Lung (tissue), 12 donors: Measurements from ENCODE around the gene ECE1. TPM values are rescaled to one million over a fixed set of nuclear protein-coding genes. Genes with fewer than 3 reads are reported as not detected.

ENCODE experiments used
- ATAC-seq: fragments of 200-7000 bp; cut with Tn5 transposase; one replicate; pipeline ENCODE4 v1.9.1; 2020; ENCODE audit warnings: moderate number of reproducible peaks; ENCODE audit not compliant: insufficient read depth, low FRiP score
- DNase-seq, 3 donors: peaks; one replicate each; pipeline ENCODE4 v3.0.0-alpha.2; 2013 to 2017
- H3K27ac ChIP-seq, 2 donors: one replicate each; pipeline ENCODE4 v1.5.1; 2013; ENCODE audit warnings: mild to moderate bottlenecking in 2 of 2, moderate library complexity in 2 of 2, control low read depth in 1 of 2, inconsistent platforms in 1 of 2, low read depth in 1 of 2, low read length in 1 of 2
- H3K27me3 ChIP-seq, 3 donors: one replicate each; pipeline ENCODE4 v1.5.1; 2013; ENCODE audit warnings: low read length in 2 of 3; ENCODE audit not compliant: control insufficient read depth in 3 of 3, insufficient read depth in 3 of 3
- H3K36me3 ChIP-seq, 4 donors: one replicate each; pipeline ENCODE4 v1.5.1; 2013; ENCODE audit warnings: low read length in 4 of 4, mild to moderate bottlenecking in 1 of 4, moderate library complexity in 1 of 4; ENCODE audit not compliant: control insufficient read depth in 4 of 4, insufficient read depth in 4 of 4
- H3K4me1 ChIP-seq, 5 donors: one replicate each; pipeline ENCODE4 v1.5.1; 2013; ENCODE audit warnings: low read length in 5 of 5, mild to moderate bottlenecking in 2 of 5, moderate library complexity in 1 of 5; ENCODE audit not compliant: control insufficient read depth in 5 of 5, insufficient read depth in 5 of 5
- H3K4me3 ChIP-seq: one replicate; pipeline ENCODE4 v1.5.1; 2013; ENCODE audit warnings: mild to moderate bottlenecking, control low read depth, moderate library complexity
- H3K9ac ChIP-seq, 2 donors: one replicate each; pipeline ENCODE4 v1.5.1; 2013; ENCODE audit warnings: low read length in 2 of 2, control low read depth in 1 of 2; ENCODE audit not compliant: insufficient read depth in 1 of 2
- H3K9me3 ChIP-seq, 4 donors: one replicate each; pipeline ENCODE4 v1.5.1; 2013; ENCODE audit warnings: low read length in 3 of 4, mild to moderate bottlenecking in 1 of 4, moderate library complexity in 1 of 4; ENCODE audit not compliant: control insufficient read depth in 4 of 4, insufficient read depth in 3 of 4
- WGBS, 2 donors: extraction: QIAGEN DNeasy Blood & Tissue Kit; methylation state at CpG; one replicate each; pipeline ENCODE4 v1.1.7; 2013; 5-methylcytosine and 5-hydroxymethylcytosine counted together
- polyA plus RNA-seq, 2 donors: library from polyadenylated mRNA; stranded (reverse); fragments of 200-250 nt; gene quantifications; one replicate each; pipeline ENCODE4 v1.2.1, GENCODE V29; 2013
- total RNA-seq, 2 donors: library from RNA; depleted of rRNA in 1 of 2; stranded (reverse); fragments of >200 nt in 1 of 2; gene quantifications; one replicate each; pipeline ENCODE4 v1.2.1, GENCODE V29; 2014 to 2021
- TF ChIP-seq, protein P1 (sequence below): IDR thresholded peaks from 2 replicates; pipeline ENCODE4 v1.5.1; 2012; ENCODE audit warnings: mild to moderate bottlenecking; ENCODE audit errors: control extremely low read depth, extremely low read depth
- donor health status: control.
- donor health status: control.
- donor health status: Bipolar disorder and iron deficiency.
- donor health status: healthy.
- donor health status: DM: yes; HTN: yes; CAD: no.

The ECE1 gene
- total and polyA plus RNA-seq, 4 donors: 55.7 to 129 (median 105) TPM

DNA sequence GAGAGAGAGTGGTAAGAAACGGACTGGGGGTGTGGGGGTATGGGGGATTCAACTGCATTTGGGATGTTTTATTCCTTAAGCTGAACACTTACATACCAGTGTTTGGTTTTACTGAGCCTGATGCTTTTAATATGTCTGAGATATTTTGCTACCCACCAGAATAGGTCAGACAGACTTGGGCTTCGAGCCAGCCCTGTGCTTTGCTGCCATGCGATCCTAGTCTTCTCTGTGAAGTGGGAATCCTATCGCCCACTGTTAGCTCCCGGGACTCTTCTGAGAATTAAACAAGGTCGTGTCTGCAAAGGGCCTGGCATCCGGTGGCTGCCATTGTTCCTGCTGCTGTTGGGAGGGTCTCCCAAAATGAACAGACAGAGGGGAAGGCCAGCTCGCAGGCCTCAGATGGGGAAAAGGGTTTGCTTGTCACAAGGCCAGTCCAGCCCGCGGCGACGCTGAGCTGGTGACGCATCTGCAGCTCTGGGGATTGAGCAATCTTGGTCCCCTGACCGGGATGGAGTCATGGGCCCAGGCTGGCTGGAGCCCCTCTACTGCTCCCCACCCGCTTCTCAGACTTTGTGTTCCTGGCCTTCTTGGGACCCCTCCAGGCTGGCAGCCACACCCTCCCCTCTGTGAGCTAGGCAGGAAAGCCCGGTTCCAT is 26.9 kb upstream of the ECE1 start:
- WGBS, 2 donors: 48 to 52% methylated on average over 16 of the region's 16 CpGs
- peaks cover 0 to 69% (median 29%) of the 10 kb centered on the region in 5 donors for H3K4me1 ChIP-seq

DNA sequence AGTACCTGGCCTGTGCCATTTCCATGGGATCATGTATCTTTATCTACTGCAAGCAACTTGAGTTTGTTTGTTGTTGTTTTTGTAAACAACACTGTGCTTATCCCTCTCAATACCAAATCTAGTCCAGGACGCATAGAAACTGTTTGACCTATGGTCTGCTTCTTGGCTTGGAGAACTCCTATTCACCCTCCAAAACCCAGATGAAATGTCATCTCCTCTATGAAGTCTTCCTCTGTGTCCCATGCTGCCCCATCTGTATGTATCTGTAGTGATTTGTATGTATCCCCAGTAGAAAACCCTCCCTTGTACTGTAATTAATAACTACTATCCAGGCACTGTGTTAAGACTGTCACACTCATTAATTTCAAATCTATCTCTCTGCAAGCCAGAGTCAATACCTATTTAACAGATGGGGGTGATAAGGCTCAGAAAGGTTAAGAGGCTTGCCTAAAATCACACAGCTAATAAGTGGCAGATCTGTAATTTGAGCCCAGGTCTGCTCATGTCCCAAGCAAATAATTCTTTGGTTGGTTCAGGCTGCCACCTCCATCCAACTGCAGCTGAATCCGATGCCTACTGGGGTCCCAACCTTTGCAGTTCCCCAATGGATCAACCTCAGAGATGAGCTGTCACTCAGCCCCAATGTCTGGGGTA is 24.6 kb upstream of the ECE1 start:
- no peak for ATAC-seq
- H3K4me3 ChIP-seq: no peak overlapping the region
- WGBS, 2 donors: 89 to 95% methylated on average over 2 of the region's 2 CpGs
- no peak for DNase-seq
- no peaks in the 10 kb centered on the region for H3K36me3 ChIP-seq
- peaks cover 0 to 53% (median 28%) of the 10 kb centered on the region in 5 donors for H3K4me1 ChIP-seq
- TF ChIP-seq, protein P1, sequence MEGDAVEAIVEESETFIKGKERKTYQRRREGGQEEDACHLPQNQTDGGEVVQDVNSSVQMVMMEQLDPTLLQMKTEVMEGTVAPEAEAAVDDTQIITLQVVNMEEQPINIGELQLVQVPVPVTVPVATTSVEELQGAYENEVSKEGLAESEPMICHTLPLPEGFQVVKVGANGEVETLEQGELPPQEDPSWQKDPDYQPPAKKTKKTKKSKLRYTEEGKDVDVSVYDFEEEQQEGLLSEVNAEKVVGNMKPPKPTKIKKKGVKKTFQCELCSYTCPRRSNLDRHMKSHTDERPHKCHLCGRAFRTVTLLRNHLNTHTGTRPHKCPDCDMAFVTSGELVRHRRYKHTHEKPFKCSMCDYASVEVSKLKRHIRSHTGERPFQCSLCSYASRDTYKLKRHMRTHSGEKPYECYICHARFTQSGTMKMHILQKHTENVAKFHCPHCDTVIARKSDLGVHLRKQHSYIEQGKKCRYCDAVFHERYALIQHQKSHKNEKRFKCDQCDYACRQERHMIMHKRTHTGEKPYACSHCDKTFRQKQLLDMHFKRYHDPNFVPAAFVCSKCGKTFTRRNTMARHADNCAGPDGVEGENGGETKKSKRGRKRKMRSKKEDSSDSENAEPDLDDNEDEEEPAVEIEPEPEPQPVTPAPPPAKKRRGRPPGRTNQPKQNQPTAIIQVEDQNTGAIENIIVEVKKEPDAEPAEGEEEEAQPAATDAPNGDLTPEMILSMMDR: no peak
- H3K9ac ChIP-seq: peak overlapping the region in 1 of 2 donors; percentile 57
- no peak overlapping the region for H3K27ac ChIP-seq
- no peaks in the 10 kb centered on the region for H3K27me3 ChIP-seq
- H3K9me3 ChIP-seq: no peaks in the 10 kb centered on the region

More for the DNA sequence above, 26.9 kb upstream of the ECE1 start:
- Histone ChIP-seq H3K27ac (peak overlapping the region; percentile 43 to 65), H3K9ac (peak overlapping the region in 1 of 2 donors; percentile 75), H3K9me3 (no peaks in the 10 kb centered on the region), H3K27me3 (no peaks in the 10 kb centered on the region), H3K4me3 (no peak overlapping the region), H3K36me3 (no peaks in the 10 kb centered on the region)
- no peak for ATAC-seq
- DNase-seq: peak; percentile 87 to 93 (median 89)
- TF ChIP-seq, protein P1: no peak

DNA sequence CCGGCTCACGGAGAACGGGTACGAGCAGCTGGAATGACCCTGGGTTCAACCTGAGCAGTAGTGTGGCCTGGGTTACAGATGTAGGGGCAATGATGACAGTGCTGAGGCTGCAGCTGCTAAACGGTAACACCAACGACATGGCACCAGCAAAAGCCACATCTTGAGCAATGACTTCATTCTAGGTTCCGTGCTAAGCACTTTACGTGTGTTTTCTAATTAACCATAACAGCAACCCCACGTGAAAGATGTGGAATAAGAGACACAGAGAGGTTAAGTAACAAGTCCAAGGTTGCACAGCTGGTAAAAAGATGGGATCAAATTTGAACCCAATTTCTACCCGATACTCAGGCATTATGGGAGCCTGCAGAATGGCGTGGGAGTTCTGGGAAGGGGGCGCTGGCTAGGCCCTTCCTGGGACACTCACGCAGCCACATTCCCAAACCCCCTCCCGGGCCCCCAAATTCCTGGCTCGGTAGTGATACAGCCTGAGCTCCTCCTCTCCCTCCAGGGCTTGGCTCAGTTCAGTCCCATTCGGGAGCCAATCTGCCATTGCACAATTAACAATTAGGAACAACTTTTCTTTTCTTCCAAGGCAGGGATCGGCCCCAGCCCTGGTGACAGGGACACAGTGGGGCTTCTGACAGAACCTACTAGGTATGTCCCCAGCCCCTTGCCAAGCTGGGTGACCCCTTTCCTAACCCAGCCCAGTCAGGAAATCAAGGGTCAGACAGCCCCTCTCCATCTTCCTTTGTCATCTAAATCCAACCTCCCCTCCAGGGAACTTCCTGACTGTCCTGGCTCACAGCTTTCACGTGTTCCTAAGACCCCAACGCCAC is 23.8 kb upstream of the ECE1 start:
- H3K9ac ChIP-seq: peak overlapping the region in 1 of 2 donors; percentile 57
- peak overlapping the region in 1 of 2 donors; percentile 1 for H3K27ac ChIP-seq
- ATAC-seq (no peak), DNase-seq (peak; percentile 83 to 92 (median 86))
- no peaks in the 10 kb centered on the region for H3K9me3 ChIP-seq
- H3K36me3 ChIP-seq: no peaks in the 10 kb centered on the region
- TF ChIP-seq, protein P1: no peak
- WGBS, 2 donors: 60 to 69% methylated on average over 19 of the region's 19 CpGs
- no peaks in the 10 kb centered on the region for H3K27me3 ChIP-seq
- H3K4me1 ChIP-seq: peaks cover 0 to 45% (median 28%) of the 10 kb centered on the region in 5 donors
- no peak overlapping the region for H3K4me3 ChIP-seq
